ENCODE measurements around the gene GNG13.
"Not testable (repeated sequence)": the region's sequence is repeated elsewhere in the genome, so short reads cannot be mapped to it uniquely, and the experiment has no call there.

GNG13 gene

DNA sequence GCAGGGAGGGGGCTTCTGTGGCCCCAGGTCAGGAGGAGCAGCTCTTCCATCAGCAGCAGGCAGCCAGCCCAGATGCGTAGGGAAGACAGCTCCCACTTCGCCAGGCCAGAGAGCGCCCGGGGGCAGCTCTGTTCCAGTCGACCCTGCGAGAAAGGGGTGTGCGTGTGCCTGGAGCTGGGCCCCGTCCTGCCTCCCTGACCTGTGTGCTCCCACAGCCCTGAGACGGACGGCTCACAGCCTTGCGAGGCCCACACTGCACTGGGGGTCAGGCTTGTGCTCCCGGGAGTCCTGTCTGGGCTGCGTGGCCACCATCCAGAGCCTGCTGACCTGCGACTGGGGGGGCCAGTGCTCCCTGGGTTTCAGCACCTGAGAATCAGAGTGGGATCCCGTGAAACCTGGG lies 40.5 kb downstream of the GNG13 start:
- DNase-seq: no peak

DNA sequence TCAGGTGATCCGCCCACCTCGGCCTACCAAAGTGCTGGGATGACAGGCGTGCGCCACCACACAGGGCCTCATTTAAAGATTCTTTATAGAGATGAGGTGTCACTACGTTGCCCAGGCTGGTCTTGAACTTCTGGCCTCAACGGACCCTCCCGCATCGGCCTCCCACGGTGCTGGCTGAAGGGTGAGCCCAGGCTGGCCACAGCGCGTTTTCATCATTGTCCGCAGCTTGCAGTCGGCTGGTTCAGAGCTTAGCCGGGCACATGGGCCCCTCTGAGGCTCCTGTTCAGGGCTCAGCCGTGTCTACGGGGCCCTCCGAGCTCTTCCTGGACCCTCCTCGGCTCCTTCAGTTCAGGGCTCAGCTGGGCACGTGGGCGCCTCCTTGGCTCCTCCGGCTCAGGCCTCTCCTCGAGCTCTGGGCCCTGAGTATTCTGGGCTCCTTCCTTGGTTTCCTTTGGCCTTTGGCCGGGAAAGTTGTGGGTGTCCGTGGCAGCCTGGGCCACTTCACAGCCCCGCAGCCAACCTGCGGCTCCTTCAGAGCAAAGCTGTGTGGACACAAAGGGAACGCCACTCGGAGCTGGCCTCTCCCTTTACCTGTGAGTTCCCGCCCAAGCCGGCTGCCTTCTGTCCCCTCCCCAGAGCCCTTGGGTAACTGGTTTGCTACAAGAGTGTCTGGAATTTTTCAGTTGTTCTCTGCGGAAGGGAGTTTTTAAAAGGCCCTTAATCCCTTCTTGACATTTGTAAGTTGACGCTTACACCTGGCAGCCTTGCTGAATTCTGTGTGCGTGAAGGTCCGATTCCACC lies 41.2 kb downstream of the GNG13 start:
- DNase-seq: no peak

DNA sequence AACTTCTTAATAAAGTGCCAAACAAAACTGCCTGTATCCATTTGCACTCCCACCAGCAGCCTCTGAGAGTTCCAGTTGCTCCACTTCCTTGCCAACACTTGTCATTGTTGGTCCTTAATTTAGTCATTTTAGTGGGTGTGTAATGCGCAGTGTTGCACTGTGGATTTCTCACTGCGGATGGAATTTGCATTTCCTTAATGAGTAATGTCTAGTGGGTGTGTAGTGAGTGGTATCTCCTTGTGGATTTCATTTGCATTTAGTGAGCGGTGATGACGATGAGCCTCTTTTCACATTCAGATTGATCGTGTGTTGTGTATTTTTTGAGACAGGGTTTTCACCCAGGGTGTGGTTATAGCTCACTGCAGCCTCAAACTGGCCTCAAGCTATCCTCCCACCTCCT lies 44.1 kb downstream of the GNG13 start:
- no peak for DNase-seq

DNA sequence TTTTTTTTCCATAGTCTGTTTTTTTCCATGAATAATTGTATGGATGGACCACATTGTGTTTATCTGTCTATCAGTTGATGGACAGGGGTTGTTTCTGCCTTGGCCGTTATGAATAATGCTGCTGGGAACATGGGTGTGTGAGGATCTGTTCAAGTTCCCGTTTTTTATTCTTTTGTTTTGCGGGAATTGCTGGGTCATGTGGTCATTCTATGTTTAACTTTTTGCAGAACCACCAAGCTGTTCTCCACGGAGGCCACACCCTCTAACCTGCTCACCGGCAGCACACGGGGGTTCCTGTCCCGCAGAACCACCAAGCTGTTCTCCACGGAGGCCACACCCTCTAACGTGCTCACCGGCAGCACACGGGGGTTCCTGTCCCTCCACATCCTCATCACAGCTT lies 45.9 kb downstream of the GNG13 start:
- DNase-seq: no peak

DNA sequence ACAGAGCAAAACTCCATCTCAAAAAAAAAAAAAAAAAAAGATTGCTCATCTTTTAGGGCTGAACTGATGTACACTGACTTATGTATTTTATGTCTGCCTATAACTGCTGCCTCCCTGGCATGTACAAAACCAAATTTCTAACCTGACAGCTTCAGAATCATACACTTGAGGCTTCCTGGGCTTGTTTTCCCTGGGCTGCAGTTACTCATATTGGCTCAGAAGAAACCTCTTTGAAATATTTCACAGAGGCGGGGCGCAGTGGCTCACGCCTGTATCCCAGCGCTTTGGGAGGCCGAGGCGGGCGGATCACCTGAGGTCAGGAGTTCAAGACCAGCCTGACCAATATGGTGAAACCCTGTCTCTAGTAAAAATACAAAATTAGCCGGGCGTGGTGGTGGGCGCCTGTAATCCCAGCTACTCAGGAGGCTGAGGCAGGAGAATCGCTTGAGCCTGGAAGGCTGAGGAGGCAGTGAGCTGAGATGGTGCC lies 46.4 kb downstream of the GNG13 start:
- DNase-seq: not testable (repeated sequence)

DNA sequence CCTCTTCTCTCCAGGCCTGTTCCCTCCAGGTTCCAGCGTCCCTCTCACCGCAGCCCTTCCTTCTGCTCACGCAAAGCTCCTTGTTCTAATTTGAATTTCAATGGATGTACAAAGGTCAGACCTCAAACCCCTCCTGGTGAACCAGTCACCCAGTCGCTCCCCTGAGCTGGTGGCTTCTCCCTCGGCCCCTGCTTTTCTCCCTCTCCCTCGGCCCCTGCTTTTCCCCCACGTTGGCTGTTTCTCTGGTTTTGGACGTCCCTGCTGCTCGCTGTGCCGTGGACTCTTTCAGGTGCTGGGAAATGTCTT lies 48.6 kb downstream of the GNG13 start:
- DNase-seq: no peak

DNA sequence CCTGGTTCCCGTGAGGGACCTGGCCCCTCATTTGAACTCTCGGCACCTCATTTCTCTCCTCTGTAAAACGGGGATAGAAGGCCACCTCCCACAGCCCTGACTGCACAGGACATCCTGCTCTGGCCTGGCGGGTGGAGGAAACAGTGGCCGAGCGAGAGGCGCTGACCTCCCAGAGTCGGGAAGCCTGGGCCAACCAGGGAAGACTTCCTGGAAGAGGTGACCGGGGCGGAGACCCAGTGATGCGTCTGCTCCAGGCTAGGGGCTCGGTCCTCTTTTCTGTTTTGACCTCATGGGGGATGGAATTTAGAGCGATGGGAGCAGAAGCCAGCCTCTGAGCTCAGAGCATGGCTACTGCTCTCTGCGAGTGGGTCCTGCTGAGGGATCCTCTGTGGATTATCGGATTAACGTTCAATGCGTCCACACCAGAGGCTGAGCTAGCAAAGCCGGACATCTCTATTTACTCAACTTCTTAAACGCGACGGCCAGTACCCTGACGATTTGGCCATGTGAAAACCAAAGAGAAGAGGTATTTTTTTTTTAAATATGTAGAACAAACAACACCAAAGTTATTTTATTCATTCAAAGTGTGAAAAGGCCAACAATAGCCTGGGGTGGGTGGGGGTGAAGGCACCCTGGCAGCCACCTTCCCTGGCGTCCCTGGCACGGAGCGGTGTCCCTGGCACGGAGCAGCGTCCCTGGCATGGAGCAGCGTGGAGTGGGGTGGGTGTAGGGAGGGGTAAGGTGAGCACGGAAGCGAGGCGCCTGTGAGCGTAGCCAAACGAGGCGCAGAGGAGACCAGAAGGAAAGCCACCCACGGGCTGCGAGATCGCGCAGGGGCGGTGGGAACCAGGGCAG lies 49.2 kb downstream of the GNG13 start:
- no peak for DNase-seq

DNA sequence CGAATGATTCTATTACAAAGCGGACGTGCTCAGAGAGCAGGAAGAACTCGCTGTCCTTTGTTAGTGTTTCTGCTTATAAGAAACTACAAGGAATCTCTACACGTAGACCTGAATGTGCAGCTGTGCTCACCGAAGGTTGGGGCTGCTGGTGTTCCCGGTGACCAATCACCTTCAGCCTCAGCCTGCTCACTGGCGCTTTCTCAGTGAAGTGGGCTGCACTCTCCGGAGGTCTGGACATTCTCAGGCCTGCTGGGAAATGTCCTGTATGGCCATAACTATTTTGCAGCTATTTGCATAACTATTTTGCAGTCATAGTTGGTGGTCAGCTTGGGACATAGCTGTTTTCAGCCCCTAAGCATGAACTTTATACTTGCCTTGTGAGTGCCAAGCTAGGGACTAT lies 50.0 kb downstream of the GNG13 start:
- DNase-seq: no peak

DNA sequence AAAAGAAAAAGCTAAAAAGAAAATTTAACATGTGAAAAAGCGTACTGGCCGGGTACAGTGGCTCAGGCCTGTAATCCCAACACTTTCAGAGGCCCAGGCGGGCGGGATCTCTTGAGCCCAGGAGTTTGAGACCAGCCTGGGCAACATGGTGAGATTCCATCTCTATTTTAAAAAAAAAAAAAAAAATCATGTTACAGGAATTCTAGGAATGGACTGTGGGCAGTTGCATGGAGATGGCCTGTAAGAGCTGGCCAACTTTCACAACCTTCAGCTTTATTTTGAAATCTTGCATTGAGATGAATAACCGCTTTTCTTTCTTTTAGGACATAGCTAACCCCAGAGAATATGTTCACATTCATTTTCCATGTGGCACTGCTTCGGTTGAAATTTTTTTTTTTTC lies 51.5 kb downstream of the GNG13 start:
- no peak for DNase-seq
